GF-D8 (cell line): ENCODE results near the gene DNAJC15.

Experiments used
- DNase-seq: peaks from one replicate; lab custom pipeline; 2025; lab: John Stamatoyannopoulos, UW

The DNAJC15 gene

GRCh38 chr13:43086181-43086580, 62.8 kb downstream of the DNAJC15 start:
- no peak for DNase-seq

GRCh38 chr13:43088093-43088511, 64.7 kb downstream of the DNAJC15 start:
- no peak for DNase-seq

GRCh38 chr13:43089912-43090498, 66.6 kb downstream of the DNAJC15 start:
- no peak for DNase-seq

- DNase-seq: no peak
Observed at GRCh38 chr13:43094901-43095300, 71.5 kb downstream of the DNAJC15 start.

DNA sequence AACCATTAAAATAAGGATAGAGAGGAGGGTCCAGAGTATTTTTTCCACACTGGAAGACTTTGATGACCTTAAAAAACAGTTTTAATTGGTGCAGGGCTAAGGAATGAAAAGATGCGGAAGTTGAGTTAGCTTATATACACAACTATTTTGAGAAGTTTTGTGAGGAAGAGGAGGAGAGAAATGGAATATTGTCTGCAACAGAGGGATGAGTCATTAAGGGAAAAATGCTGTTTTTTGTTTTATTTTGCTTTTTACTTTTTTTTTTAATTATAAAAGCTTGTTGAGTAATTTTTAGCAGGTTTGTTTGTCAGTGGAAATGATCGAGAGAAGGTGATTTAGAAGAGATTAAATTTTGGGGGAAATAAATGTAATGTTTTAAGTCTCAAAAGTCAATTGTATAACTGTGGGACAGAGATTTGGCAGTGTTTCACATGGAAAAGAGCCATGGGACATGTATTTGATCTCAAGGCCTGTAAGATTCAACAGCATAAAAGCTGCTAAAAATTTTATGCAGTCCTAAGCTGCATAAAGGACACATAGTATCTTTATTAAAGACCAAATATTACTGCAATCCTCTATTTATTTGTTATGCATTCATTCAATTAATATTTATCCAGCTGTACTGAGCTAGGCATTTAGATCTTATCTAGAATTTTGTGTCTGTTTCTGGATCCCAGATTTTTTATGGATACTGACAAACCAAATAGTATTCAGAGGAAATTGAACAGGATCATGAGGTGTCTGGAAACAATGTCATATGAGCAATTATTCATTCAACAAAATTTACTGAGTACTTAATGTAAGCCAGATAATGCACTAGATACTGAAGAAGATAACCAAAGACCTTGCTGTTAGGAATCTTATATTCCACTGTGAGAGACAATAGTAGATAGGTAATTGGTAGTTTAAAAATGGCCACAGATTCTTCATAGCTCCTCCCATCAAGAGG, 72.7 kb downstream of the DNAJC15 start:
- no peak for DNase-seq

DNA sequence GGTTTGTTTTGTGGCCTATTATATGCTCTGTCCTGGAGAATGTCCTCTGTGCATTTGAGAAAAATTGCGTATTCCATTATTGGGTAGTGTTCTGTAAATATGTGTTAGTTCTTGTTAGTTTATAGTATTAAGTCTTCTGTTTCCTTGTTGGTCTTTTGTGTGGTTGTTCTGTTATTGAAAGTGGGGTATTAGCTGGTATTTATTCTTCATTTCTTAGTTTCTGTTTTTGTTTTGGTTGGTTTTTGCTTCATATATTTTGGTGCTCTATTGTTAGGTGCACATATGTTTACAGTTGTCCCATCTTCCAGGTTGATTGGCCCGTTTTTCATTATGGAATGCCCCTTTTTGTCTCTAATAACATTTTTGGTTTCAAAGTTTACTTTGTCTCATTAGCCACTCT, 77.3 kb downstream of the DNAJC15 start:
- DNase-seq: no peak

DNA sequence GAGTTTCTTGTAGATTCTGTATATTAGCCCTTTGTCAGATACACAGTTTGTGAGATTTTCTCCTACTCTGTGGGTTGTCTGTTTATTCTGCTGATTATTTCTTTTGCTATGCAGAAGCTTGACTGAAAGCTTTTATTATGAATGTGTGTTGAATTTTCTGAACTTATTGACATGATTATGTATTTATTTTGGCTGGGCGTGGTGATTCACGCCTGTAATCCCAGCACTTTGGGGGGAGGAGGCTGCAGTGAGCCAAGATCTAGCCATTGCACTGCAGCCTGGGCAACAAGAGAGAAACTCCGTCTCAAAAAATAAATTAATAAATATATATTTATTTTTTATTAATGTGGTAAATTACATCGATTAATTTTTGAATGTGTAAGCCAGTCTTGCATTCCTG, 78.9 kb downstream of the DNAJC15 start:
- DNase-seq: no peak

GRCh38 chr13:43107780-43108179, 84.4 kb downstream of the DNAJC15 start:
- no peak for DNase-seq

DNA sequence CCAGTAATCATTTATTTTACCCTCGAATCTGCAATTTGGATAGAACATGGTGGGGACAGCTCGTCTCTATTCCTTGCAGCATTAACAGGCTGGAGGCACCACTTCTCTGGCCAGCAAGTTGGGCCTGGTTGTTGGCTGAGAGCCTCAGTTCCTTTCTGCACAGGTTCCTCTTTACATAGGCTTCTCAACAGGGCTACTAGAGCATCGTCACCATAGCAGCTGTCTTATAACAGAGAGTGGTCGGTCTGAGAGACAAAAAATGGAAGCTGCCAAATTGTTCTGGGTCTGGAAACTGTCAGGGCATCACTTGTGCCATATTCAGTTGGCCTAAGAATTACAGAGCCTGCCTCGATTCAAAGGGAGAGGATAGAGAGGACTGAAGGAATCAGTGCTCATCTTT, 86.7 kb downstream of the DNAJC15 start:
- no peak for DNase-seq

DNA sequence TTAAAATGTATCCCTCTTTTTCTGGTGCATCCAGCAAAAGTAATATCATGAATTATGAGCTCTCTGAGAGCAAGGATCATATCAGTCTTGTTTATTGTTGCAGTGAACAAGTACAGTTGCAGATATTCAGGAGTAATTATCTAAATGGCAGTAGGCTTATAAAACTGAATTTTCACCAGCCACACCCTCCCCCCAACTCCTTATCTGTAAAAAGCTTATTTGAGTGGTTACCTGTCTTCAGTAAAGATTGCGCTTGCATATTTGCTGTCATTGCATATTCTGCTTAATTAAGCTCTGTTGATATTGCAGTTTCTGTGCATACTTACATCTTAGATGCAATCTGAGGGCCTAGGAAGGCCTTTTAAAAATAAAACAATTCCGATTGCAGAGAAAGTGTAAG, 87.3 kb downstream of the DNAJC15 start:
- no peak for DNase-seq

DNA sequence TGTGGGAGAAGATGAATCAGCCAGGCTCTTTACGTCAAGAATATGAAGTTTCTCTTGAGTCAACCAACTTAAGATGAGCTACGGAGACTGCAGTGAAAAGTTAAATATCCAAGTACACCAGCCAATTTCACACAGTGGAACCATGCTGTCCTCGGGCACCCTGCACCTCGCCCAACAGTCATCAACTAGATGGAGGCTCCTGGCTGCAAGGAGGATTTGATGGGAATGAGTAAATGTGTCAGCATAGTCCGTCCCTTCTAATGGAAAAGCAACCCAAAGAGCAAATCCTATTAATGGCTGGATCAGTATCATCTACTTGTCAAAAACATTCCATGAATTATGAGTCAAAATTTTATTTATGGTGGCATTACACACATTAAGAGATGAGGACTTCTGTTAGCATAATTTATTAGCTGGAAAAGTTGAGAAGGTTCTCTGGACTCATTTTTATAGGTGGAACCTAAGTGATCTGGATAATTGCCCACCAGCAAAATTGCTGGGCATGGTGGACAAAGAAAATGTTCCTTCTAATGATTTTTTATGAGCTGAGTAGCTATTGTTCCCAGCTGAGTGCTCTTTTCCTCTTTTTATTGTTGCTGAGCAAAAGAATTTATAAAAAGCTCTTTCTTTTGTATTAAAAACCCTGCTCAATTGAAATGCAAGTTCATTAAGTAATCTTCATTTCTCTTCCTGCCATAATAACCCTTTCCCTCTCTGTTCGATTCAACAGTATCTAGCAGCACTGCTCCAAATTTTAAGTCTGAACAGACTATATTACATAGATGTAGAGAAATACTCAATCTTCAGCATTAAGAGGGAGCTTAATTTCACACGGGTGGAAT, 88.4 kb downstream of the DNAJC15 start:
- no peak for DNase-seq

DNA sequence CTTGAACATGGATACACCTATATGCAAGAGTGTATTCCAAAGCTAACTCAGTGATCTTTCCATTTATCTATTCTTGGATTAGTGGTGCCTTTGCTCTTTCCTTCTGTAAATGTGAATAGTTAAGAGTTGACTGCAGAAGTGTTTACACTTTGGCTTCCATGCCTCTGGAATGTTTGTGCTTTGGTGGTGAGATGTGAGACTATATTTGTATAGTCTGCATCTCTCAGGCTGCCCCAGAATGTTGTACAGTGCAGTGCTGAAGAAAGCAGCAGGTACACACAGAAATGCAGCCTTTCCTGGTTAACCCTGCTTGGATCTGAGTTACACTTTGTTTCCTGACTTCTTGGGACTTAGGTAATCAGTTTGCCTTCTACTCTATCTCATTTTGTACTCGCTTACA, 90.2 kb downstream of the DNAJC15 start:
- DNase-seq: no peak

DNA sequence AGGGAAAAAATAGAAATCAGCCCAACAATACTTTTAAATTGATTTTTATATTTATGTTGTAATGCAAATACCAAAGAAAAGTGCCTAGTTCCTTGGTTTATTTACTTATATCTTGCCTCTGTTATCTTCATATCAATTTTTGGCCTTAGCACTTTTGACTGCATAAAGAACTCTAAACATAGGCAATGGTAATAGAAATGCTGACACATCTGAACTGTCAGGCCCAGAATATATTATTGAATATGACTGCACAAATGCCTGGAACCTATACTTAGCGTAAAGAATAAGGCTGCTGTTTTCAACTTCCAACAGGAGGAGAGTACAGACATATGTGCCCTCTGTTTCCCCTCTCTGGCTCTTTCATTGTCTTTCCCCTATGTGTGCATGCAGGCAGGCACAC, 91.1 kb downstream of the DNAJC15 start:
- DNase-seq: no peak

GRCh38 chr13:43115141-43115540, 91.8 kb downstream of the DNAJC15 start:
- no peak for DNase-seq

DNA sequence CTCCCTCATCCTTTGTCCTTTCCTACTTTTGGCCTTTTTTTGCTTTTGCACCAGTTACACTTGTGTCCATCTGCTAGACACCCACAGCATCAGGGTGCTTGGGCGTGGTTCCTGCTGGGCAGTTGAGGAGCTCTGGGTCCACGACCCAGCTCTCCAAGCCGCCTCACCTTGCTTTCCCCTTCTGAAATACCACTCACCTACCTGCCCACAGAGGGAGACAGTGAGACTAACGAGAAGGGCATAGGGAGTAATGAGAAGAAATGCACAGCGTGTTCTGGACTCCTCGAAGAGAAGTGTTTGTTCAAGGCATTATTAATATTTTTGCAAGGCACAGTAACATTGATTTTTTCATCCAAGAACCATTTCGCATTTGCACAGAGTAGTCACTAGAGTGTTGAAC, 92.9 kb downstream of the DNAJC15 start:
- DNase-seq: no peak

- DNase-seq: no peak
Observed at GRCh38 chr13:43118521-43118920, 95.1 kb downstream of the DNAJC15 start.

GRCh38 chr13:43119206-43119605, 95.8 kb downstream of the DNAJC15 start:
- no peak for DNase-seq

DNA sequence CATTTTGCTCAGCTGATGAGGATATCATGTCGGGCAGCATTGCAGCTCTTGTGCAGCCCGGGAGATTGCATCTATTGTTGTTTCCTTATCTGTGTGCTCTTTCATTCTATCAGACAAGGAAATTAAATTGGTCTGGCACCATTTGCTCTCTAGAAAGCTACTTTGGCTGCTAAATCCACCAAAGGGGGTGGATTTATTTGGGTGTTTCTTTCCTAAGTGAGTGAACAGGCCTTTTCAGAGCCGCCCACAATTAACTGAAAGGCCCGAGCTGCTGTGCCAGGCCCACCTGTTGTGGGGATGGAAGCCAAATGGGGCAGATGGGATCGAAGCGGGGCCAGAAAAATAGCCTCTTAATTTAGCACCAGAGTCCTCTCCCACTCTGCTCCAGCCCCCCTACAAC, 99.4 kb downstream of the DNAJC15 start:
- DNase-seq: no peak

DNA sequence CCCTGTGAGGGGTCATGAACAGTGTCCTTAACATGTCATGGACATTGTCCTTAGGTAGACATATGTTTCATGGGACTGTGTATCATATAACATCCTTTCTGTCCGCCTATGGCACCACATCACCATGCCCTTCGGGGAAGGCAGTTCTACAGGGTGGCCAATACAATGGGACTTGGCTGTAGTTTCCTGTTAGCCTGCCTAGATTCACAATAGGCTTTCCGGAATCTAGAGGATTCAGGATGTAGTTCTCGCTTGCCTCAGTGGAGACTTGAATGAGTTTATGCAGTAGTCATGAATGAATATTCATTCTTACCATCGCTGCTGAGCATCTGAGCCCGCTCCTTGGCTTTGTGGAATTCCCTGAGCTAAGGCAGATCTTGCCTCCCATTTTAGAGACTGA, 100.5 kb downstream of the DNAJC15 start:
- no peak for DNase-seq

DNA sequence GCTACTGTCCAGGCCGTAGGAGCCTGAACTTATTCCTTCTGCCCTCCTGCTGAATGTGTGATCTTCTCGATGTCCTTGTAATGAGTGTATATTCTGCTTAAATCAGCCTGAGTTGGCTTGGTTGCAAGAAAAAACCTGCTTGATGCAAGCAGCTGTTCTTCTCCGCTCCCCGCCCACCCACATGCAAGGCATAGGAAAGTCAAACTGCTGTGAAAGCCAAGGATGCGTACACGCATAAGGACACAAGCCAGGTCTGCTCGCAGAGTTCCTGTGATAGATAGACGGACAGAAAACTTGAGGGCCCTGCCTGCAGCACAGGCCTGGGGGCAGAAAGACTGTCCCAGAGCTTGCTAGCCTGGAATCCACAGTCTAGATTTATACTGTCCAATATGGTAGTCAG, 101.1 kb downstream of the DNAJC15 start:
- no peak for DNase-seq

DNA sequence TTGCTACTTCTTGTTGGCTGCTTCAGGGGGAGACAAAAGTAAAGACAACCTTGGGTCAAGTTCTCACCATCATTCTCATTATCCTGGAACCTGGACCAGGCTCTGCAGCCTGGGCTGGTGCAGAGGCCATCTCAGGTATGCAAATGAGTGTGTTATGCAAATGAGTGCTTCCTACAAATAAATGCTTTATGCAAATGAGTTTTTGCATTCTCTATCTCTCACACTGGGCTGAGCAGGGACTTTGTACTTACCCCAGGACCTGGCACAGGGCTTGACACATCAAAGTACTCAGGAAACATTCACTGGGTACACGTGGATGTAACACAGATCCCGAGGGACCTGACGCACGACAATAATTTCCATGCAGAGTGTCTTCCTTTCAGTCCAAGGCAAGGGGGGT, 103.0 kb downstream of the DNAJC15 start:
- no peak for DNase-seq

DNA sequence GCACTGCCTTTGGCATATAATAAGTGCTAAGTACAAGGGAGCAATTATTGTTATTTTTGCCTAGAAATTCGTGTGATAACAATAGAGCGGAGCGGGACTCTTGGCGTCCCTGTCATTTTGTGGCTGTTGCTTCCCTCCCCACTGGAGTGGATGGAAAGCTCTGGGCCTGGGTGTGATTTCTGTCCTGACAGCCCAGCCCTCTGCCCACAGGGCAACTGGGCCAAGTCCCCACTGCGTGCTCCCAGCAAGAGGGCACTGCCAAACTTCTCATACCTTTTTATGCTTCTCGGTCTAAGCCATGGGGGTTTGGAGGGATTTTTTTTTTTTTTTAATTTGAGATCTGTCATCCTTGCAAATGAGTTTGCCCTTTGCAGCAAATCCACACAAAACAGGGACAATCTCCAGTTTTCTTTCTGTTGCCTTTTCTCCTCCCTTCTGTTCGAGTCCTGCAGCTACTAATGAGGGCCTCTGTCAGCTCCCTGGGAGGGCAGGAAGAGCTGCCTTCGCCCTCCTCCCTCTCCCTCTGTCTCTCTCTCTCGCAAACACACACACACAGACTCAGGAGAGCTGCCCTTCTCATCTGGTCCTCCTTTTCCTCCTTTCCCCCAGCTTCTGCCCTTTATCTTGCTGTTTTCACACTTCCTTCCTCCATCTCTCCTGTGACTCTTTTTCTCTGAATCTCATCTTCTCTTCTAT, 103.9 kb downstream of the DNAJC15 start:
- no peak for DNase-seq
